ENCODE results near the gene VEGFD.

The VEGFD gene

DNA sequence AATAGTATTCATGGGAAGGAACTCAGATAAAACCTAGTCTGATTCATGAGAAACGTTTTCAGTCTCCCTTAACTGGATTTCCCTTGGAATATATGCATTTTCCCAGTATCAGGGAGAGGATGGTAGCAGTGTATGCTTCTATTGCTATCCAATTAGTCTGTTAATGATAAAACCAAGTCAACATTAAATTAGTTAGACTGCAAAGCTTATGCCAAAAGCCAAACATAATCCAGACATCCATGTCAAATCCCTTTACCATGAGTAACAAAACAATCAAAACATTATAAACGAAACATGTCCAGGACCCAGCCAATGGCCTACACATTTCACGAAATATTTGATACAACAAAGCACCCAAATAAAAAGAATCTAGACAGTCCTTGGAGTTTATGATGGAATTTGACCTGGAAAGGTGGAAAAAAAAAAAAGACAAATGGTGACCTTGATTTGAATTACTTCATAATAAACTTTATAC lies 34.5 kb upstream of the VEGFD start:
- no peak overlapping the region for H2AFZ ChIP-seq (ENCODE audit: low read depth)
- no peak overlapping the region for H3K9ac ChIP-seq
- H3K4me1 ChIP-seq (ENCODE audit: low read depth, poor library complexity, severe bottlenecking) = peaks cover 11% of the 10 kb centered on the region
- TF ChIP-seq CTCF (conservative IDR thresholded peaks at IDR 0.05; ENCODE audit: low read depth, low read length) = no peak
- no peak overlapping the region for H3K4me3 ChIP-seq (IDR thresholded peaks at IDR 0.05; ENCODE audit: insufficient read depth, low read depth, low read length)
- no peaks in the 10 kb centered on the region for H4K20me1 ChIP-seq (ENCODE audit: insufficient read depth)
- H3K4me2 ChIP-seq = no peak overlapping the region
- no peaks in the 10 kb centered on the region for H3K79me2 ChIP-seq (ENCODE audit: insufficient read depth, low read depth)
- no peak overlapping the region for H3K27ac ChIP-seq
- no peaks in the 10 kb centered on the region for H3K36me3 ChIP-seq (ENCODE audit: insufficient read depth)
- H3K27me3 ChIP-seq (ENCODE audit: insufficient read depth, low read depth) = no peaks in the 10 kb centered on the region

- no peaks in the 10 kb centered on the region for H4K20me1 ChIP-seq (ENCODE audit: insufficient read depth)
- H3K27ac ChIP-seq = no peak overlapping the region
- H3K9ac ChIP-seq = no peak overlapping the region
These were observed 34.0 kb upstream of the VEGFD start for GRCh38 chrX:15418041-15418706.

DNA sequence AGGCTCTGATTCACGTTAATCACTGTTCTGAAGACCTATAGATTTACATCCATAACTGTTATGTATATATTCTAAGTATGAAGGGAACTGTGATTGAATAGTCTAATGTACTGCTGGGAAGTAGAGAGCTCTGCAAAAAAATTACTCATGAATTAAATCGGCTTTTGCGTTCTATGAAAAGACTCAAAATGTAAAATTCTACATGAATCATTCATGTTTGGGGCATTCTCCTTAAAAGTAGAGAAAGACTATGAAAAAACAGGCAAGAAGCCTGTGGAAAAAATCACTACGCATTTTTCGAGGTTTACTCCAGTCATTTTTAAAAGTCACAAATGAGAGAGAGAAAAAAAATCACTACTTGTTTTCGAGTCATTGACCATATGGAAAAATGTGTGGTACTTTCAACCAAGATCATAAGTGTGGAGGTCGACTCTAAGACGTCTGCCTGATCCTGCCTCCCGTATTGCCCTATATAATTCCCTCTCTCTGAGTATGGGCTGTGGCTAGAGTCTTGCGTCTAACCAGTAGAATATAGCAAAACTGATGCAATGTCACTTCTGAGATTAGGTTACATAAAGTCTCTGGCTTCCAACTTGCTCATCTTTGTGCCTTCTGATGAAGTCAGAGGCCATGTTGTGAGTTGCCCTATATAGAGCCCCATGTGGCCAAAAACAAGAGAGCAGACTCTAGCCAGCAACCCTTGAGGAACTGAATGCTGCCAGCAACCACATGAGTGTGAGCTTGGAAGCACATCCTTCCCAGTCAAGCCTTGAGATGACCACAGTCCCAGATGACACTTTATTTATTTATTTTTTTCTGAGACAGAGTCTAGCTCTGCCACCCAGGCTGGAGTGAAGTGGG lies 32.1 kb upstream of the VEGFD start:
- no peak overlapping the region for H3K9ac ChIP-seq
- peaks cover 3% of the 10 kb centered on the region for H3K4me1 ChIP-seq (ENCODE audit: low read depth, poor library complexity, severe bottlenecking)
- no peak overlapping the region for H3K27ac ChIP-seq
- no peaks in the 10 kb centered on the region for H4K20me1 ChIP-seq (ENCODE audit: insufficient read depth)
- no peak for TF ChIP-seq CTCF (conservative IDR thresholded peaks at IDR 0.05; ENCODE audit: low read depth, low read length)
- no peak overlapping the region for H3K4me3 ChIP-seq (IDR thresholded peaks at IDR 0.05; ENCODE audit: insufficient read depth, low read depth, low read length)
- H3K79me2 ChIP-seq (ENCODE audit: insufficient read depth, low read depth) = no peaks in the 10 kb centered on the region
- no peak overlapping the region for H3K4me2 ChIP-seq
- no peak overlapping the region for H2AFZ ChIP-seq (ENCODE audit: low read depth)
- H3K27me3 ChIP-seq (ENCODE audit: insufficient read depth, low read depth) = no peaks in the 10 kb centered on the region
- H3K36me3 ChIP-seq (ENCODE audit: insufficient read depth) = no peaks in the 10 kb centered on the region

More at GRCh38 chrX:15418041-15418706, 34.0 kb upstream of the VEGFD start:
- no peak overlapping the region for H3K4me2 ChIP-seq
- no peaks in the 10 kb centered on the region for H3K27me3 ChIP-seq (ENCODE audit: insufficient read depth, low read depth)
- no peak for TF ChIP-seq CTCF (conservative IDR thresholded peaks at IDR 0.05; ENCODE audit: low read depth, low read length)
- no peaks in the 10 kb centered on the region for H3K79me2 ChIP-seq (ENCODE audit: insufficient read depth, low read depth)
- no peak overlapping the region for H3K4me3 ChIP-seq (IDR thresholded peaks at IDR 0.05; ENCODE audit: insufficient read depth, low read depth, low read length)
- H3K36me3 ChIP-seq (ENCODE audit: insufficient read depth) = no peaks in the 10 kb centered on the region
- peaks cover 11% of the 10 kb centered on the region for H3K4me1 ChIP-seq (ENCODE audit: low read depth, poor library complexity, severe bottlenecking)
- no peak overlapping the region for H2AFZ ChIP-seq (ENCODE audit: low read depth)

DNA sequence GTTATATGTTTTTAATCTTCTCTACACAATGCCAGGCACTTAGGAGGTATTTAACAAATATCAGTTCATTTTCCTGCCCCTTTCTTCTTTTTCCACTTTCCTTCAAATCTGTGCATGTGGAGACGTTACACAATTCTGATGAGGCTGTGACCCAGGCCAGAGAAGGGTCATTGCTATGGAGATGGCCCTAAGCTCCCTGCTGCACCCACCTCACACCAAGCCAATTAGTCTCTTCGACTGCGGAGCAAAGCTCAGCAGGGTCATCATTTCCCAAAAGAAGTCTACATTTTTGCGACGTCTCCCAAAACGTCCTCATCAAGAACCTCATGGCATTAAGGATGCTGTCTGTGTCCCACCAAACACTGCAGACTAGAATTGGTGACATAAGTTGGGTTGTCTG lies 28.9 kb upstream of the VEGFD start:
- H3K79me2 ChIP-seq (ENCODE audit: insufficient read depth, low read depth) = no peaks in the 10 kb centered on the region
- H4K20me1 ChIP-seq (ENCODE audit: insufficient read depth) = no peaks in the 10 kb centered on the region
- no peaks in the 10 kb centered on the region for H3K27me3 ChIP-seq (ENCODE audit: insufficient read depth, low read depth)
- no peak for TF ChIP-seq CTCF (conservative IDR thresholded peaks at IDR 0.05; ENCODE audit: low read depth, low read length)
- H3K4me1 ChIP-seq (ENCODE audit: low read depth, poor library complexity, severe bottlenecking) = no peaks in the 10 kb centered on the region
- no peak overlapping the region for H3K4me2 ChIP-seq
- no peak overlapping the region for H3K9ac ChIP-seq
- no peak overlapping the region for H3K4me3 ChIP-seq (IDR thresholded peaks at IDR 0.05; ENCODE audit: insufficient read depth, low read depth, low read length)
- no peaks in the 10 kb centered on the region for H3K36me3 ChIP-seq (ENCODE audit: insufficient read depth)
- H3K27ac ChIP-seq = no peak overlapping the region
- no peak overlapping the region for H2AFZ ChIP-seq (ENCODE audit: low read depth)

Data from KMS-11 (cell line).